IPS-NIHi11 (cell line): ENCODE results near the gene MICU1.
"Not testable (repeated sequence)": the region's sequence is repeated elsewhere in the genome, so short reads cannot be mapped to it uniquely, and the experiment has no call there.

Source experiments
- DNase-seq: peaks from one replicate; pipeline ENCODE4 v3.0.0; 2012; ENCODE audit warnings: mixed read lengths, low spot score

MICU1 gene

GRCh38 chr10:72503694-72504438 is 122.0 kb downstream of the MICU1 start:
- no peak for DNase-seq

- no peak for DNase-seq
Observed at GRCh38 chr10:72503241-72503640, 122.6 kb downstream of the MICU1 start.

DNA sequence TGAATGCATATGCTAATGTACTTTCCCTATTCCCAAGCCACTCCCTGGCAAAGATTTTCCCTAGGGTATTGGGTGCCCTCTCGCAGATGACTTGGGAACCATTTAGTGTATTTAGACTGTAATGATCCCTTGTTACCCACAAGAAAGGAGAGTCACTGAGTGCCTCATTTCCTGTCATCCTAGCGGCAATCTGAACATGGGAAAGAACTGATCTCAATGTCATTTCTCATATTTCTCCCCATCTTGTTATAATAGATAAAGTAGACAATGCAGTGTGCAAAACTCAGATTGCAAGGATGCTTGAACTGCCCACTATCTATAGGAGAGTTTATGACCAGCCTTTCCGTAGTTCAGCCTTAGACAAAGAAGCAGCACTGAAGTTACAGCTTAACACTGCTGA is 123.3 kb downstream of the MICU1 start:
- DNase-seq: no peak

DNA sequence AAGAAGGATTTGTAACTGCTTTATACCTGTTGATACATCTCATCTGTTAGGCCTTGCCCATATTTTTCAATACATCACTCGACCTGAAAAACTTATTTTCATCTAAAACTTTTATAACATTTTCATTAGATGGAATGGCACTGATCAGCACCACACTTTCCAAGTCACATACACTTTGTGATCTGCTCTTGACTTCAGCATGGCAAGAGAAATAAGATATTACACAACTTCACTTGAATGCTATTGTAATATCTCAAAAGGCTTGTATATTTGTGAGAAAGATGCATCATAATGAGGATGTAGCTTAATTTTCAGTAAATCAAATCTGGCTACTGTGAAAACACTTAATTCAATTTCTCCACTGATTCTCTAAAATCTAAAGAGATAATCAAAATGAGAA is 126.2 kb downstream of the MICU1 start:
- no peak for DNase-seq

DNA sequence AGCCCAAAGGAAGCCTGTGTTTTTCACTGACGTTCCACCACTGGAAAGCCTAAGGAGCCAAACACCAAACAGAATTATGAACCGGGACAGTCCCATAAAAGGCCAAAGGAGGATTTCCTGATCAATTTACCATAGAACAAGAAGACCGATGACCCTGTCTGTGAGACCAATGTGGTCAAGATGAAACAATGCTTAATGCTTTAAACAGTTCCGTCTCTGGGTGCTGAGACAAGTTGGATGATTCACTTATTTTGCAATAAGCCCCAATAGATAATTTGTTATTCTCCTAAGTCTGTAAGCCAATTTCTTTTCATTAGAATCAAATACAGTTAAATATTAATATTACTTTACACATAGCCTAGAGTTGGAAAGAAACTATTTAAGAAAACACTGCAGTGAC is 134.9 kb downstream of the MICU1 start:
- no peak for DNase-seq

DNA sequence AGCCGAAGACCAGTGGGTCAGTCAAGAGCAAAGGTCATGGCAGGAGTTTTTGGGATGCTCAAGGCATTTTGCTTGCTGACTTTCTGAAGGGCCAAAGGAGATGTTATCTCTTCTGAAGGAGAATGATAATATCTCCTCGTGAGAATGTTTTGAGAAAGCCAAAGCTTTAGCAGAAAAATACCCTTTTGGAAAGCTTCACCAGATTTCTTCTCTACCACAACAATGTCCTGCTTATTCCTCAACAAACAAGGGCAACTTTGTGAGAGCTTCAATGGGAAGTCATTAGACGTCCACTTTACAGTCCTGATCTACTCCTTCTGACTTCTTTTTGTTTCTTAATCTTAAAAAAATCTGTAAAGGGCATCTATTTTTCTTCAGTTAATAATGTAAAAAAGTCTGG is 138.4 kb downstream of the MICU1 start:
- DNase-seq: no peak

DNA sequence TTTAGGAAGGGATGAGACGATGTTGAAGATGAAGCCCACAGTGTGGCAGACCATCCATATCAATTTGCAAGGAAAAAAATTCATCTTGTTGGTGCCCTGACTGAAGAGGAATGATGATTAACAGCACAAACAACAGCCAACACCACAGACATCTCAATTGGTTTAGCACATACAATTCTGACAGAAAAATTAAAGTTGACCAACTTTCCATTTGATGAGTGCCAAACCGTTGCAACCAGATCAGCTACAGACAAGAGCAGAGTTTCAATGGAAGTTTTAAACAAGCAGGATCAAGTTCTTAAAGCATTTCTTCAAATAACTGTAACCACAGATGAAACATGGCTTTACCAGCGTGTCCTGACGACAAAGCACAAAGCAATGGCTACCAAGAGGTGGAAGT is 138.8 kb downstream of the MICU1 start:
- DNase-seq: no peak

DNA sequence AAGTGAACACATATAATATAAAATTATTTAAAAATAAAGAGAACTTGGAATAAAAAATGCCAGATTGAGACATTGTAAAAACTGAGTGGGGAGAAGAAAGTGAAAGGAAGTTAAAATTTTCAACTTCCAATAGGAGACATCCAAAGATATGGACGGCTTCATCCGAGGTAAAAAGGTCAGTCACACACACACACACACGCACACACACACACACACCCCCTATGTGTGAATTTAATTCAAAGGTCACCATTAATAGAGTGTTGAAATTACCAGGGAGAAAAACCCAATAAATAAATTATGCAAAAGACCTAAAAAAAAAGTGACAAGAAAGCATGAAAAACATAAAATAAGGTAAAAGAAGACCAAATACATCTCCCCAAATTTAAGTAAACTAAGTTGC is 140.2 kb downstream of the MICU1 start:
- DNase-seq: no peak

DNA sequence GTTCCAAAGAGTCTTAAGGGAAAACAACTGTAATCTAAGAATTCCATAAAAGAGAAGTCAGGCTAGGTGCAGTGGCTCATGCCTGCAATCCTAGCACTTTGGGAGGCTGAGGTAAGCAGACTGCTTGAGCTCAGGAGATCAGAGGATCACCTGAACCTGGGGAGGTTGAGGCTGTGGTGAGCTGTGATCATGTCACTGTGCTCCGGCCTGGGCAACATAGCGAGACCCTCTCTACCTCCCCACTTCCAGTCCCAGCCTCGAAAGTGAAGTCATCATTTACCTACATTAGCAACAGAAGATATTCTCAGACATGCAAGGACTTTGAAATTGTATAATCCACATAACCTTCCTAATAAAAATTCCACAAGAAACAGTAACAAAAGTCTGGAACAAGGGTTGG is 141.4 kb downstream of the MICU1 start:
- no peak for DNase-seq

GRCh38 chr10:72483471-72483870 is 142.4 kb downstream of the MICU1 start:
- no peak for DNase-seq

- no peak for DNase-seq
Observed at GRCh38 chr10:72480861-72481260, 145.0 kb downstream of the MICU1 start.

DNA sequence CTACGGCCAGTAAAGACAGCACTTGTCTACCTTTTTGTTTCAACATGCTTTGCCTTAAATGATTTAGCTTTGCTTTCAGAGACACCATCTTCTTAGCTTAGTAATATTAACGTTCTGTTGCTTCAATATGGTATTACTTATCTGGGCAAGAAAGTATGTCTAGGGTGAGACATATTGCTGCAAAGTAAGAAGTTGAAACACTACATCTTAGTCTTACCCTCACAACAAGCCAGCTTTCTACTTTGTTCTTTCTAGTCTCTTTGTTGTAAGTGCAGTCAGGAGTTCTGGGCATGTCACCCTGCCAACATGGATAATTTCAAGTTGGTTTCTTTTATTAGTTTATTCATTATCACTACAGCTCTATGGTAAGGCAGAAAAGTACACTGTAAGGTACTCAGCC is 148.4 kb downstream of the MICU1 start:
- no peak for DNase-seq

GRCh38 chr10:72472306-72472705 is 153.6 kb downstream of the MICU1 start:
- DNase-seq: no peak

DNA sequence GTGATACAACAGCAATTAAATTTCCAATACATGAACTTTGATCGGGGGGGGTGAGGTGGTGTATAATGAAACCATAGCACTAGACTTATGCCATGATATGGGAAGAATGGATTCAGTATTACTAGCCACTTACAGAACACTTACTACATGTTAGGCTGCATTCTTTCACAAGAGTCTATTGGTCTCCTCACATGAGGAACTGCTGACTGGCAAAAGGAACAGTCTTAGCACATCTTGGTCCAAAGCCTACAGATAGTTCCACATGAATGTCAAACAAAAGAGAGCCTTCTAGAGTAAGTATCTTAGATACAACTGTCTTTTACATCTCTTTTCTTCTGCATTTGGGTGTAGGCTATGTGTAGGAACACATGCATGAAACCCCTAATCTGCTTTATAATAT is 155.2 kb downstream of the MICU1 start:
- DNase-seq: no peak

- DNase-seq: not testable (repeated sequence)
Observed at GRCh38 chr10:72467064-72467463, 158.8 kb downstream of the MICU1 start.

- no peak for DNase-seq
Observed at GRCh38 chr10:72466018-72466417, 159.9 kb downstream of the MICU1 start.

DNA sequence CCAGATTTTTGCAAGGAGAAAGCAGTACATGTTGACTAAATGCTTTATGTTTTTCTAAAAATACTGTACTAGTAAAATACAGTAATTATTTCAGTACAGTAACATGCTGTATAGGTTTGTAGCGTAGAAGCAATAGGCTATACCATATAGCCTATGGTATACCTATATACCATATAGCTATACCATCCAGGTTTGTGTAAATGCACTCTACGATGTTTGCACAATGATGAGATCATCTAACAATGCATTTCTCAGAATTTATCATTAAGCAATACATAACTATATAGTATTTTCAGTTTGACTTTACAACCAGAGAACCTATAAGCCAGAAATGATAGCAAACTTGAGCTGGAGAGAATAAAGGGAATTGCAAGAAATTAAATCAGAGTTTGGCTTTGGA is 161.4 kb downstream of the MICU1 start:
- DNase-seq: no peak

DNA sequence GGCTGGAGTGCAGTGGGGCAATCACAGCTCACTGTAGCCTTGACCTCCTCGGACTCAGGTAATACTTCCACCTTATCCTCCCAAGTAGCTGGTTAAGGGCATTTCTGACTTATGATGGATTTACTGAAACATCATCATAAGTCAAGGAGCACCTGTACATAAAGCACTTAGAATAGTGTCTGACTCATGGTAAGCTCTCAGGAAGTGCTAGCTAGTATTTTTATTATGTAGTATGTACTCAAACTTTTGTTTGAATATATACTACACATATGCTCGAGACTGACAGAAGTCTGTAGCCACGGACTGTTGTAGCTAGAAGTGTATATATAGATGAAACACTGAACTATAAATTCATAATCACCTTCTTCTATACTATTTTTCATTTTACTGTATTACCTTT is 163.6 kb downstream of the MICU1 start:
- DNase-seq: no peak

- DNase-seq: no peak
Observed at GRCh38 chr10:72461085-72461484, 164.8 kb downstream of the MICU1 start.

GRCh38 chr10:72460284-72460876 is 165.5 kb downstream of the MICU1 start:
- DNase-seq: no peak

GRCh38 chr10:72459301-72459700 is 166.6 kb downstream of the MICU1 start:
- DNase-seq: no peak

DNA sequence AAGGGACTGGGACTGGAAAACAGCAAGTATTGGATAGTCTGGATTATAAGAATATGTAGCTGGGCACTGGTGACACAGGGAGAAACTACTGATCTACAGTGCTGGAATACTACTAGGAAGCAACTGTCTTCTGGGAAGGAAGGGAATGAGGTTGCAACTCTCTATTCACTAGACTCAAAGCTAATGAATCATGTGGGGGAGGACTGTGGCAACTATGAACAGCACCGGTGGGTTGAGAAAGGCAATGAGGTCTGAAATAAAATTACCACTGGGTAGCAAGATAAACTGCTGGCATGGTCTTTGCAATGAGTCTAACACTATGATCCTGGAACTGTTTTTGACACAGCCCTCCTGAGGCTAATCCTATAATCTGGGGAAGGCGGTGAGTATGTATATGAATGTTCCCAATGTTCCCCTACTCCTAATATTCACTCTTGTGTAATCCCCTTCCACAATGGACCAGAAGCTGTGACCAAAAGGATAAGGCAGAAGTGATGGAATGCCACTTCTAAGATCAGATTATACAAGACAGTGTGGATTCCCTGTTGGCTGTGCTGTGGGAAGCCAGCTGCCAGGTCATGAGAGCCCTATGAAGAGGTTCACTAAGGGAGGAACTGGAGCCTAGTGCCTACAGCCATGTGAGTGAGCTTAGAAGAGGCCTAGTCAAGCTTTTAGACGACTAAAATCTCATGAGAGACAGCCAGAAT is 169.8 kb downstream of the MICU1 start:
- DNase-seq: no peak

GRCh38 chr10:72449941-72450441 is 175.9 kb downstream of the MICU1 start:
- DNase-seq: no peak
